ENCODE data around the gene TNFRSF14.

Gene TNFRSF14

GRCh38 chr1:2604156-2604843 is 48.1 kb downstream of the TNFRSF14 start:
- no peak for FAIRE-seq

- no peak for FAIRE-seq
Observed at GRCh38 chr1:2604844-2605508, 48.8 kb downstream of the TNFRSF14 start.

- FAIRE-seq: no peak
Observed at GRCh38 chr1:2605509-2606395, 49.6 kb downstream of the TNFRSF14 start.

GRCh38 chr1:2606396-2606880 is 50.3 kb downstream of the TNFRSF14 start:
- no peak for FAIRE-seq

- FAIRE-seq: no peak
Observed at GRCh38 chr1:2606881-2607621, 50.9 kb downstream of the TNFRSF14 start.

GRCh38 chr1:2607641-2608091 is 51.5 kb downstream of the TNFRSF14 start:
- no peak for FAIRE-seq

- no peak for FAIRE-seq
Observed at GRCh38 chr1:2609319-2610035, 53.3 kb downstream of the TNFRSF14 start.

GRCh38 chr1:2610036-2610959 is 54.1 kb downstream of the TNFRSF14 start:
- no peak for FAIRE-seq

- FAIRE-seq: no peak
Observed at GRCh38 chr1:2611031-2611501, 54.9 kb downstream of the TNFRSF14 start.

- no peak for FAIRE-seq
Observed at GRCh38 chr1:2611621-2612437, 55.7 kb downstream of the TNFRSF14 start.

- no peak for FAIRE-seq
Observed at GRCh38 chr1:2612591-2613365, 56.6 kb downstream of the TNFRSF14 start.
